Measurements from ENCODE around the gene GNAO1.

The GNAO1 gene

GRCh38 chr16:56302506-56302905 lies 111.2 kb downstream of the GNAO1 start:
- DNase-seq (ENCODE audit: low spot score), result no peak
- TF ChIP-seq CTCF (IDR thresholded peaks at IDR 0.05; ENCODE audit: extremely low read depth, missing control alignments), result no peak

GRCh38 chr16:56303066-56303715 lies 111.9 kb downstream of the GNAO1 start:
- TF ChIP-seq CTCF (IDR thresholded peaks at IDR 0.05; ENCODE audit: extremely low read depth, missing control alignments), result no peak
- DNase-seq (ENCODE audit: low spot score), result no peak

GRCh38 chr16:56303880-56304279 lies 112.6 kb downstream of the GNAO1 start:
- TF ChIP-seq CTCF (IDR thresholded peaks at IDR 0.05; ENCODE audit: extremely low read depth, missing control alignments), result no peak
- no peak for DNase-seq (ENCODE audit: low spot score)

GRCh38 chr16:56305956-56306565 lies 114.8 kb downstream of the GNAO1 start:
- no peak for DNase-seq (ENCODE audit: low spot score)

GRCh38 chr16:56306690-56307533 lies 115.6 kb downstream of the GNAO1 start:
- no peak for TF ChIP-seq CTCF (IDR thresholded peaks at IDR 0.05; ENCODE audit: extremely low read depth, missing control alignments)
- DNase-seq (ENCODE audit: low spot score), result no peak

More at GRCh38 chr16:56305956-56306565, 114.8 kb downstream of the GNAO1 start:
- TF ChIP-seq CTCF (IDR thresholded peaks at IDR 0.05; ENCODE audit: extremely low read depth, missing control alignments), result no peak

- TF ChIP-seq CTCF (IDR thresholded peaks at IDR 0.05; ENCODE audit: extremely low read depth, missing control alignments), result no peak
- no peak for DNase-seq (ENCODE audit: low spot score)
Measured at GRCh38 chr16:56307534-56307873, 116.2 kb downstream of the GNAO1 start.

GRCh38 chr16:56309008-56309407 lies 117.7 kb downstream of the GNAO1 start:
- DNase-seq (ENCODE audit: low spot score), result no peak
- TF ChIP-seq CTCF (IDR thresholded peaks at IDR 0.05; ENCODE audit: extremely low read depth, missing control alignments), result no peak
